HCT116 (cell line): ENCODE data around the gene SRCIN1. TPM values are rescaled to one million over a fixed set of nuclear protein-coding genes. Genes with fewer than 3 reads are reported as not detected.

Experiments
- ATAC-seq: fragments of 200-7000 bp; cut with Tn5 transposase; 2 replicates; pipeline ENCODE4 v1.9.1; 2020; ENCODE audit warnings: mild to moderate bottlenecking, moderate library complexity
- BruUV-seq: library from RNA; stranded (reverse); fragments of 400-500 nt; replicated peaks from 2 replicates; lab custom pipeline; 2021; lab: Mats Ljungman, UMichigan
- CTCF ChIA-PET: fragments of 300-600 bp; sonication (Branson Sonifier 250); formaldehyde crosslinking; loops from one replicate; lab custom pipeline; 2021; ENCODE audit warnings: antibody characterized with exemption; lab: Charles Lee
- POLR2A ChIA-PET: fragments of 300-600, 350-600 bp; sonication (Branson Sonifier 250); formaldehyde crosslinking; loops from one replicate; lab custom pipeline; 2021; ENCODE audit warnings: antibody characterized with exemption; lab: Charles Lee
- RAD21 ChIA-PET, 2 experiments: fragments of 300-600 bp; sonication (Branson Sonifier 250); formaldehyde crosslinking; loops; one replicate each; lab custom pipeline; 2023; ENCODE audit warnings: low total read pairs in 2 of 2; ENCODE audit not compliant: uncharacterized antibody in 2 of 2, unreplicated experiment in 2 of 2, low non-redundant PET in 1 of 2; lab: Charles Lee
- DNase-seq: peaks from one replicate; pipeline ENCODE4 v3.0.0-alpha.2; 2010; ENCODE audit warnings: low read depth, low spot score
- H2AFZ ChIP-seq: fragments of 200-600 bp; shearing (Covaris generic), sonication (generic); 2 replicates; pipeline ENCODE4 v1.6.1; 2017; ENCODE audit warnings: low read depth, mixed run types, mixed read lengths, antibody characterized with exemption, low read length; ENCODE audit not compliant: poor library complexity, severe bottlenecking
- H3K27ac ChIP-seq: 2 replicates; pipeline ENCODE4 v1.5.1; 2012; ENCODE audit warnings: low read depth, low read length
- H3K27me3 ChIP-seq: fragments of 200-600 bp; sonication (generic); 2 replicates; pipeline ENCODE4 v1.6.1; 2016; ENCODE audit warnings: mixed run types, low read length, mixed read lengths; ENCODE audit not compliant: insufficient read depth
- H3K36me3 ChIP-seq, 2 experiments: fragments of 200-500 bp in 1 of 2; fragments of 200-600 bp in 1 of 2; sonication (Bioruptor generic) in 1 of 2; sonication (generic) in 1 of 2; 2 replicates each; pipeline versions ENCODE4 v1.5.1 to v1.6.1; 2014 to 2016; ENCODE audit warnings: low read length in 2 of 2, inconsistent platforms in 1 of 2, mixed read lengths in 1 of 2, mixed run types in 1 of 2; ENCODE audit not compliant: insufficient read depth in 2 of 2, control insufficient read depth in 1 of 2
- H3K4me1 ChIP-seq, 2 experiments: fragments of 200-600 bp in 1 of 2; sonication (generic) in 1 of 2; 2 replicates each; pipeline versions ENCODE4 v1.5.1 to v1.6.1; 2012 to 2017; ENCODE audit warnings: low read length in 2 of 2, inconsistent platforms in 1 of 2, mild to moderate bottlenecking in 1 of 2, mixed read lengths in 1 of 2, mixed run types in 1 of 2, moderate library complexity in 1 of 2; ENCODE audit not compliant: insufficient read depth in 2 of 2, control insufficient read depth in 1 of 2
- H3K4me2 ChIP-seq: fragments of 200-600 bp; sonication (generic); 2 replicates; pipeline ENCODE4 v1.6.1; 2017; ENCODE audit warnings: mixed run types, low read length, mixed read lengths
- H3K4me3 ChIP-seq, 2 experiments: fragments of 200-600 bp in 1 of 2; sonication (generic) in 1 of 2; replicated peaks in 1 of 2; 2 replicates each; pipeline ENCODE4 v1.5.1; 2011 to 2016; ENCODE audit warnings: low read length in 2 of 2, control low read depth in 1 of 2, low read depth in 1 of 2, mild to moderate bottlenecking in 1 of 2, mixed read lengths in 1 of 2, mixed run types in 1 of 2
- H3K79me2 ChIP-seq: fragments of 200-600 bp; sonication (generic); 2 replicates; pipeline ENCODE4 v1.6.1; 2017; ENCODE audit warnings: mild to moderate bottlenecking, mixed run types, low read length, moderate library complexity, mixed read lengths; ENCODE audit not compliant: insufficient read depth
- H3K9ac ChIP-seq: fragments of 200-600 bp; sonication (generic); 2 replicates; pipeline ENCODE4 v1.6.1; 2016; ENCODE audit warnings: low read length, mixed read lengths
- H3K9me2 ChIP-seq: fragments of 200-600 bp; sonication (generic), shearing (Covaris generic); 2 replicates; pipeline ENCODE4 v1.6.1; 2017; ENCODE audit warnings: mixed run types, mild to moderate bottlenecking, moderate library complexity; ENCODE audit not compliant: insufficient read depth
- H3K9me3 ChIP-seq, 2 experiments: fragments of 200-500 bp in 1 of 2; fragments of 200-600 bp in 1 of 2; sonication (Bioruptor generic) in 1 of 2; sonication (generic) in 1 of 2; 2 replicates each; pipeline ENCODE4 v1.6.1; 2014 to 2017; ENCODE audit warnings: low read length in 2 of 2, mixed read lengths in 2 of 2, inconsistent platforms in 1 of 2, low read depth in 1 of 2, mild to moderate bottlenecking in 1 of 2, mixed run types in 1 of 2, moderate library complexity in 1 of 2; ENCODE audit not compliant: control insufficient read depth in 1 of 2, insufficient read depth in 1 of 2
- H4K20me1 ChIP-seq: fragments of 200-600 bp; sonication (generic), shearing (Covaris generic); 2 replicates; pipeline ENCODE4 v1.6.1; 2017; ENCODE audit warnings: mixed run types, mild to moderate bottlenecking, moderate library complexity; ENCODE audit not compliant: insufficient read depth
- ATF3 ChIP-seq: IDR thresholded peaks from 2 replicates; pipeline ENCODE4 v1.6.1; 2012
- CBX3 ChIP-seq: IDR thresholded peaks from 2 replicates; pipeline ENCODE4 v1.6.1; 2012; ENCODE audit warnings: low read depth
- CEBPB ChIP-seq: IDR thresholded peaks from 2 replicates; pipeline ENCODE4 v1.6.1; 2012; ENCODE audit warnings: low read depth
- FOSL1 ChIP-seq: IDR thresholded peaks from 2 replicates; pipeline ENCODE4 v1.6.1; 2012; ENCODE audit warnings: low read depth
- POLR2A ChIP-seq: IDR thresholded peaks from 2 replicates; pipeline ENCODE4 v1.7.0; 2011; ENCODE audit warnings: borderline replicate concordance; ENCODE audit not compliant: insufficient read depth, insufficient read length; ENCODE audit errors: extremely low read depth
- POLR2AphosphoS5 ChIP-seq: IDR thresholded peaks from 2 replicates; pipeline ENCODE4 v1.6.1; 2011; ENCODE audit warnings: mild to moderate bottlenecking, low read depth, low read length, moderate library complexity
- RAD21 ChIP-seq: IDR thresholded peaks from 2 replicates; pipeline ENCODE4 v1.6.1; 2012; ENCODE audit warnings: low read depth, mild to moderate bottlenecking
- REST ChIP-seq: IDR thresholded peaks from 2 replicates; pipeline ENCODE4 v1.6.1; 2012; ENCODE audit warnings: low read depth
- SIN3A ChIP-seq: IDR thresholded peaks from 2 replicates; pipeline ENCODE4 v1.6.1; 2012; ENCODE audit warnings: low read depth
- TCF7L2 ChIP-seq: IDR thresholded peaks from 2 replicates; pipeline ENCODE4 v1.7.0; 2011; ENCODE audit warnings: borderline replicate concordance, inconsistent platforms; ENCODE audit not compliant: insufficient read depth, insufficient read length; ENCODE audit errors: extremely low read depth
- ZBTB33 ChIP-seq: IDR thresholded peaks from 2 replicates; pipeline ENCODE4 v1.6.1; 2011; ENCODE audit warnings: mild to moderate bottlenecking, low read length, moderate library complexity; ENCODE audit not compliant: insufficient replicate concordance; ENCODE audit errors: extremely low read depth
- ZFX ChIP-seq: fragments of 450-650 bp; IDR thresholded peaks from 2 replicates; pipeline ENCODE4 v1.6.1; 2017
- intact Hi-C: fragments of 100-400 bp; cut with micrococcal nuclease; formaldehyde crosslinking; loops from 2 replicates; pipeline ENCODE4 v1.10.0; 2022
- total RNA-seq: library from RNA; stranded (reverse); gene quantifications from one replicate; pipeline ENCODE4 v1.2.1, GENCODE V29; 2021; ENCODE audit not compliant: unreplicated experiment

SRCIN1 gene
- total RNA-seq, 1 experiment from 2014 or later: 10.5 TPM

- no peak overlapping the region for H3K27ac ChIP-seq
- ChIA-PET RAD21 (interaction anchor here in 1 of 2 experiments (0.5 kb wide), 1 partner anchor 38 kb away, joined by 3 read pairs; no protein-coding TSS in a partner anchor), CTCF (interaction anchor here (0.8 to 1.0 kb wide), 2 partner anchors 8 to 20 kb away, joined by 3 to 4 read pairs; no protein-coding TSS in a partner anchor), POLR2A (no interaction called here)
- no peak for TF ChIP-seq FOSL1
- TF ChIP-seq POLR2AphosphoS5: no peak
- ATAC-seq (no peak), DNase-seq (no peak)
- no peaks in the 10 kb centered on the region for H4K20me1 ChIP-seq
- H3K36me3 ChIP-seq: no peaks in the 10 kb centered on the region
- H3K79me2 ChIP-seq: no peaks in the 10 kb centered on the region
- H3K27me3 ChIP-seq: no peaks in the 10 kb centered on the region
- intact Hi-C loops: no loop called here
- H3K9ac ChIP-seq: no peak overlapping the region
- no TSS peak for BruUV-seq
- H2AFZ ChIP-seq: no peak overlapping the region
- H3K9me3 ChIP-seq: no peaks in the 10 kb centered on the region
- H3K4me2 ChIP-seq: no peak overlapping the region
- H3K4me3 ChIP-seq: no peak overlapping the region
- H3K9me2 ChIP-seq: no peaks in the 10 kb centered on the region
- H3K4me1 ChIP-seq: no peaks in the 10 kb centered on the region
Measured at GRCh38 chr17:38565853-38566665, 39.7 kb downstream of the SRCIN1 start.

GRCh38 chr17:38564869-38565268 lies 40.9 kb downstream of the SRCIN1 start:
- Histone ChIP-seq H3K4me2 (no peak overlapping the region), H3K27ac (no peak overlapping the region), H4K20me1 (no peaks in the 10 kb centered on the region), H3K36me3 (no peaks in the 10 kb centered on the region), H3K9me2 (no peaks in the 10 kb centered on the region), H3K27me3 (no peaks in the 10 kb centered on the region), H3K79me2 (no peaks in the 10 kb centered on the region), H2AFZ (no peak overlapping the region), H3K4me3 (no peak overlapping the region), H3K4me1 (peaks cover 4% of the 10 kb centered on the region in 2 experiments; a peak in 3 of 4 replicates), H3K9ac (no peak overlapping the region), H3K9me3 (no peaks in the 10 kb centered on the region)
- RAD21 ChIA-PET: no interaction called here
- intact Hi-C loops: no loop called here
- DNase-seq: no peak
- CTCF ChIA-PET: interaction anchor here (1.0 kb wide), 1 partner anchor 19 kb away, joined by 4 read pairs; no protein-coding TSS in a partner anchor
- TF ChIP-seq FOSL1: no peak
- no peak for TF ChIP-seq ZFX
- TF ChIP-seq CBX3: no peak
- TF ChIP-seq RAD21: no peak
- TF ChIP-seq REST: no peak
- TF ChIP-seq TCF7L2: no peak
- TF ChIP-seq ATF3: no peak
- no peak for TF ChIP-seq SIN3A
- TF ChIP-seq ZBTB33: no peak
- no peak for TF ChIP-seq POLR2A
- TF ChIP-seq CEBPB: no peak
- POLR2A ChIA-PET: no interaction called here
- ATAC-seq: no peak
- no TSS peak for BruUV-seq
